Keratinocyte (primary cell): ENCODE data around the gene ANKRD28. TPM values are rescaled to one million over a fixed set of nuclear protein-coding genes. Genes with fewer than 3 reads are reported as not detected.

Source experiments
- DNase-seq: peaks from one replicate; pipeline ENCODE4 v3.0.0-alpha.2; 2011; ENCODE audit warnings: low read depth, missing footprints, low spot score
- FAIRE-seq: peaks from 2 replicates; lab custom pipeline; 2011; peaks lifted over from hg19 to GRCh38; lab: Jason Lieb, UNC
- H2AFZ ChIP-seq: 2 replicates; pipeline ENCODE4 v1.6.0; 2012; ENCODE audit warnings: low read length, control low read depth, inconsistent platforms; ENCODE audit not compliant: control insufficient read depth
- H3K27ac ChIP-seq: 2 replicates; pipeline ENCODE4 v1.5.1; 2011; ENCODE audit warnings: low read length; ENCODE audit not compliant: control insufficient read depth, insufficient read depth
- H3K27me3 ChIP-seq: 3 replicates; pipeline ENCODE4 v1.6.0; 2011; ENCODE audit warnings: low read length; ENCODE audit not compliant: control insufficient read depth, insufficient read depth; ENCODE audit errors: extremely low read depth
- H3K36me3 ChIP-seq, 2 experiments: 2 replicates in 1 of 2; 3 replicates in 1 of 2; pipeline ENCODE4 v1.5.1; 2011; ENCODE audit warnings: low read length in 2 of 2, mild to moderate bottlenecking in 1 of 2; ENCODE audit not compliant: control insufficient read depth in 2 of 2, insufficient read depth in 2 of 2; ENCODE audit errors: extremely low read depth in 1 of 2
- H3K4me1 ChIP-seq: 3 replicates; pipeline ENCODE4 v1.5.1; 2011; ENCODE audit warnings: low read length; ENCODE audit not compliant: control insufficient read depth, insufficient read depth; ENCODE audit errors: extremely low read depth
- H3K4me2 ChIP-seq: 3 replicates; pipeline ENCODE4 v1.6.0; 2011; ENCODE audit warnings: low read depth, low read length; ENCODE audit not compliant: control insufficient read depth, insufficient read depth; ENCODE audit errors: extremely low read depth
- H3K4me3 ChIP-seq, 3 experiments: fragments of 200-600 bp in 1 of 3; sonication (generic) in 1 of 3; 2 replicates in 2 of 3; 3 replicates in 1 of 3; pipeline ENCODE4 v1.5.1; 2011 to 2016; ENCODE audit warnings: low read length in 3 of 3, mild to moderate bottlenecking in 3 of 3, control low read depth in 2 of 3, inconsistent platforms in 1 of 3, low read depth in 1 of 3, mixed read lengths in 1 of 3, mixed run types in 1 of 3, moderate library complexity in 1 of 3; ENCODE audit not compliant: control insufficient read depth in 2 of 3, insufficient read depth in 2 of 3; ENCODE audit errors: extremely low read depth in 1 of 3
- H3K79me2 ChIP-seq: 2 replicates; pipeline ENCODE4 v1.6.0; 2012; ENCODE audit warnings: low read length; ENCODE audit not compliant: control insufficient read depth, insufficient read depth
- H3K9ac ChIP-seq: 3 replicates; pipeline ENCODE4 v1.6.0; 2011; ENCODE audit warnings: low read length; ENCODE audit not compliant: control insufficient read depth, insufficient read depth; ENCODE audit errors: extremely low read depth
- H3K9me1 ChIP-seq: 3 replicates; pipeline ENCODE4 v1.6.0; 2011; ENCODE audit warnings: low read length; ENCODE audit not compliant: control insufficient read depth, insufficient read depth; ENCODE audit errors: extremely low read depth
- H3K9me3 ChIP-seq: 2 replicates; pipeline ENCODE4 v1.5.1; 2012; ENCODE audit warnings: low read depth, low read length; ENCODE audit not compliant: control insufficient read depth
- H4K20me1 ChIP-seq: 3 replicates; pipeline ENCODE4 v1.6.0; 2011; ENCODE audit warnings: low read length; ENCODE audit not compliant: control insufficient read depth, insufficient read depth; ENCODE audit errors: extremely low read depth
- EZH2 ChIP-seq: IDR thresholded peaks from one replicate; pipeline ENCODE4 v1.6.1; 2012; ENCODE audit warnings: inconsistent platforms, mild to moderate bottlenecking, low read length, moderate library complexity
- dilution Hi-C: fragments of 300-500 bp; cut with MboI; formaldehyde crosslinking; loops from one replicate; pipeline ENCODE4 v1.7.0; 2020; ENCODE audit warnings: low sequenced_read_pairs; ENCODE audit not compliant: extremely low pct_ligation_motif_present
- polyA plus RNA-seq, 5 experiments: library from polyadenylated mRNA; depleted of rRNA in 3 of 5; stranded (reverse) in 3 of 5; stranded (forward) in 1 of 5; unstranded in 1 of 5; fragments of >200 nt; gene quantifications; 1 replicate in 1 of 5; 2 replicates in 3 of 5; 3 replicates in 1 of 5; pipeline versions ENCODE4 v1.2.1 to v1.2.3, GENCODE V29; 2011 to 2012; ENCODE audit warnings: missing spikeins in 2 of 5, low read depth in 1 of 5, low replicate concordance in 1 of 5
- TF ChIP-seq, protein P1 (sequence below), 3 experiments: IDR thresholded peaks in 1 of 3; conservative IDR thresholded peaks in 1 of 3; optimal IDR thresholded peaks in 1 of 3; 2 replicates in 2 of 3; 3 replicates in 1 of 3; pipeline versions ENCODE3 to v1.5.1; 2011; ENCODE audit warnings: low read length in 3 of 3, mild to moderate bottlenecking in 3 of 3, moderate library complexity in 2 of 3, control low read depth in 1 of 3, inconsistent platforms in 1 of 3; ENCODE audit not compliant: insufficient read depth in 2 of 3; ENCODE audit errors: extremely low read depth in 1 of 3

Gene ANKRD28
- polyA plus RNA-seq, 1 donor (not counting 4 experiments of a cell fraction or from before 2014, with no cell fraction given), result 32.7 TPM

DNA sequence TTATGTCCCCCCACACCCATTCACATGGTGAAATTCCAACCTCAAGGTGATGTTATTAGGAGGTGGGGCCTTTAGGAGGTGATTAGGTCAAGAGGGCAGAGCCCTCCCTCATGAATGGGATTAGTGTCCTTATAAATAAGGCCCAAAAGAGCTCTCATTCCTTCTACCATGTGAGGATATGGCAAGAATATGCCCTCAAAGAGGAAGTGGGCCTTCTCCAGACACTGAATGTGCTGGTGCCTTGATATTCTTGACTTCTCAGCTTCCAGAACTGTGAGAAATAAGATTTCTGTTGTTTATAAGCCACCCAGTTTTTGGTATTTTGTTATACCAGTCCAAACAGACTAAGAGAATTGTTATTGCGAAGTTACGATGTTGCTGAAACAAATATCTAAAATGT lies 94.4 kb downstream of the ANKRD28 start:
- Histone ChIP-seq H4K20me1 (no peaks in the 10 kb centered on the region), H3K4me2 (no peak overlapping the region), H3K79me2 (no peaks in the 10 kb centered on the region), H3K27me3 (no peaks in the 10 kb centered on the region), H2AFZ (no peak overlapping the region), H3K9ac (no peak overlapping the region), H3K9me1 (no peaks in the 10 kb centered on the region), H3K27ac (no peak overlapping the region), H3K4me1 (no peaks in the 10 kb centered on the region), H3K36me3 (peaks cover 3 to 4% of the 10 kb centered on the region in 2 experiments), H3K4me3 (no peak overlapping the region), H3K9me3 (no peaks in the 10 kb centered on the region)
- dilution Hi-C loops, result no loop called here
- FAIRE-seq, result no peak
- TF ChIP-seq EZH2, result no peak
- TF ChIP-seq, protein P1, sequence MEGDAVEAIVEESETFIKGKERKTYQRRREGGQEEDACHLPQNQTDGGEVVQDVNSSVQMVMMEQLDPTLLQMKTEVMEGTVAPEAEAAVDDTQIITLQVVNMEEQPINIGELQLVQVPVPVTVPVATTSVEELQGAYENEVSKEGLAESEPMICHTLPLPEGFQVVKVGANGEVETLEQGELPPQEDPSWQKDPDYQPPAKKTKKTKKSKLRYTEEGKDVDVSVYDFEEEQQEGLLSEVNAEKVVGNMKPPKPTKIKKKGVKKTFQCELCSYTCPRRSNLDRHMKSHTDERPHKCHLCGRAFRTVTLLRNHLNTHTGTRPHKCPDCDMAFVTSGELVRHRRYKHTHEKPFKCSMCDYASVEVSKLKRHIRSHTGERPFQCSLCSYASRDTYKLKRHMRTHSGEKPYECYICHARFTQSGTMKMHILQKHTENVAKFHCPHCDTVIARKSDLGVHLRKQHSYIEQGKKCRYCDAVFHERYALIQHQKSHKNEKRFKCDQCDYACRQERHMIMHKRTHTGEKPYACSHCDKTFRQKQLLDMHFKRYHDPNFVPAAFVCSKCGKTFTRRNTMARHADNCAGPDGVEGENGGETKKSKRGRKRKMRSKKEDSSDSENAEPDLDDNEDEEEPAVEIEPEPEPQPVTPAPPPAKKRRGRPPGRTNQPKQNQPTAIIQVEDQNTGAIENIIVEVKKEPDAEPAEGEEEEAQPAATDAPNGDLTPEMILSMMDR (optimal IDR thresholded peaks at IDR 0.05 in 1 of 3, IDR thresholded peaks at IDR 0.05 in 1 of 3, conservative IDR thresholded peaks at IDR 0.05 in 1 of 3; ENCODE audit: extremely low read depth in 1 of 3, insufficient read depth in 2 of 3, low read length in 3 of 3), result no peak
- DNase-seq, result no peak

DNA sequence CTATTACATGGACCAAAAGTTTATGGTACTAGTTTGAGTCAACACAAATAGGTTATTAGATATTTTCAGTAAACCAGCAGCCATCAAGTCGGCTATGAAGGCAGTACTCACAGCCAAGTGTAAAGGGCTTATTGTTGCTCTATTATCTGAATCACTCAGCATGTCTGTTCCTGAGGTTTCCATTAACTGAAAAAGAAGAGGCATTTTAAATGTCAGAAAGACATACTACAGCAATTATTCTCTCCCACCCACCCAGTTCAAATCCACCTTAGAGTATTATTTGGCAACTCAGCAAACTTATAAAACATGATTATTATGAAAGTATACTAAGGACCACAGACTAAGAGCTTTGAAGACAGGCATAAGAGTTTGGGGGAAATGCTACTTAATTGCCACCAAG lies 103.2 kb downstream of the ANKRD28 start:
- Histone ChIP-seq H3K4me1 (no peaks in the 10 kb centered on the region), H3K79me2 (no peaks in the 10 kb centered on the region), H4K20me1 (no peaks in the 10 kb centered on the region), H3K9me1 (no peaks in the 10 kb centered on the region), H3K9ac (no peak overlapping the region), H2AFZ (no peak overlapping the region), H3K27ac (no peak overlapping the region), H3K36me3 (peaks cover 0 to 7% of the 10 kb centered on the region in 2 experiments), H3K4me3 (no peak overlapping the region), H3K9me3 (no peaks in the 10 kb centered on the region), H3K4me2 (no peak overlapping the region), H3K27me3 (no peaks in the 10 kb centered on the region)
- no peak for TF ChIP-seq EZH2
- TF ChIP-seq, protein P1 (optimal IDR thresholded peaks at IDR 0.05 in 1 of 3, IDR thresholded peaks at IDR 0.05 in 1 of 3, conservative IDR thresholded peaks at IDR 0.05 in 1 of 3; ENCODE audit: extremely low read depth in 1 of 3, insufficient read depth in 2 of 3, low read length in 3 of 3), result no peak
- DNase-seq, result no peak
- dilution Hi-C loops, result no loop called here
- no peak for FAIRE-seq
